ENCODE data around the gene TBC1D2.
A peak's percentile ranks its signal among the peaks of the same experiment; 100 is the strongest.

TBC1D2 gene

DNA sequence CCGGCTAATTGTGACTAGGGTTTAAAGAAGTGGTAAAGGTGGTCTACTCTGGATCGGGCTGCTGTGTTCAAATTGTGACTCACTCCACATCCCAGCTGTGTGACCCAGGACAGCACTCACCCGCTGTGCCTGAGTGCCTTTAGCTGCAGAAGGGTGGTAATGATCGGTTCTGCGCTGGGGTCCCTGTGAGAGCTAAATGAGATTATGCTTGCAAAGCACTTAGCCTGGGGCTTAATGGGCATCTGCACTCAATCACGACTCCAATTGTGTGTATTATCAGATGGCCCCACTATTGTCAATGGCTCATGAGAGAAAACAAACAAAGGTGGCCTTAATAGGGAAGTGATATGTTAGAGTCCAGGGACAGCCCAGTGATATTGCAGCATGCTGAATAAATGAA, 25.1 kb upstream of the TBC1D2 start:
- ChIA-PET CTCF (interaction anchor here (0.5 to 1.3 kb wide), 3 partner anchors 18 to 246 kb away, joined by 3 to 5 read pairs (median 3); no protein-coding TSS in a partner anchor), POLR2A (no interaction called here)
- Histone ChIP-seq H3K4me1 (ENCODE audit: control insufficient read depth, insufficient read depth, low read length) (peaks cover 2% of the 10 kb centered on the region; the same call in 1 of the 2 replicates), H3K4me3 (ENCODE audit: low read depth, low read length) (no peak overlapping the region), H3K36me3 (ENCODE audit: control insufficient read depth in 2 of 2, insufficient read depth in 1 of 2, low read length in 2 of 2) (no peaks in the 10 kb centered on the region), H3K9me3 (ENCODE audit: control insufficient read depth, insufficient read depth, low read depth, low read length) (no peaks in the 10 kb centered on the region), H3K27ac (ENCODE audit: extremely low read depth, low read depth, low read length) (no peak overlapping the region)
- TF ChIP-seq ZNF670 (tag by site-specific recombination; IDR thresholded peaks at IDR 0.05; ENCODE audit: low read depth) (no peak), GFI1B (tag by site-specific recombination; IDR thresholded peaks at IDR 0.05) (peak; percentile 76), SP7 (tag by site-specific recombination; IDR thresholded peaks at IDR 0.05) (peak; percentile 89), ZNF600 (tag by site-specific recombination; IDR thresholded peaks at IDR 0.05) (peak; percentile 71; the same call in 1 of the 2 replicates), GLI4 (tag by site-specific recombination; IDR thresholded peaks at IDR 0.05) (no peak), YY2 (tag by site-specific recombination; IDR thresholded peaks at IDR 0.05) (no peak), GLIS2 (tag by site-specific recombination; IDR thresholded peaks at IDR 0.05) (no peak), GLIS1 (tag by site-specific recombination; IDR thresholded peaks at IDR 0.05) (peak; percentile 86), ZNF561 (tag by site-specific recombination; IDR thresholded peaks at IDR 0.05; ENCODE audit: borderline replicate concordance) (peak; percentile 50; the same call in 1 of the 2 replicates), ZNF558 (tag by site-specific recombination; IDR thresholded peaks at IDR 0.05) (no peak), ZNF248 (tag by site-specific recombination; IDR thresholded peaks at IDR 0.05) (no peak), ZNF549 (tag by site-specific recombination; IDR thresholded peaks at IDR 0.05) (no peak), ZFP37 (tag by site-specific recombination; IDR thresholded peaks at IDR 0.05) (no peak), ZBTB20 (tag by site-specific recombination; IDR thresholded peaks at IDR 0.05) (0 out of 2 replicates have a peak, but pooled peaks have one; percentile 18), ZNF792 (tag by site-specific recombination; IDR thresholded peaks at IDR 0.05) (no peak), ZNF423 (tag by site-specific recombination; IDR thresholded peaks at IDR 0.05) (peak; percentile 76), ZNF426 (tag by site-specific recombination; IDR thresholded peaks at IDR 0.05) (no peak), ZNF24 (tag by site-specific recombination; IDR thresholded peaks at IDR 0.05) (peak; percentile 98)
- TF ChIP-seq, protein P1, sequence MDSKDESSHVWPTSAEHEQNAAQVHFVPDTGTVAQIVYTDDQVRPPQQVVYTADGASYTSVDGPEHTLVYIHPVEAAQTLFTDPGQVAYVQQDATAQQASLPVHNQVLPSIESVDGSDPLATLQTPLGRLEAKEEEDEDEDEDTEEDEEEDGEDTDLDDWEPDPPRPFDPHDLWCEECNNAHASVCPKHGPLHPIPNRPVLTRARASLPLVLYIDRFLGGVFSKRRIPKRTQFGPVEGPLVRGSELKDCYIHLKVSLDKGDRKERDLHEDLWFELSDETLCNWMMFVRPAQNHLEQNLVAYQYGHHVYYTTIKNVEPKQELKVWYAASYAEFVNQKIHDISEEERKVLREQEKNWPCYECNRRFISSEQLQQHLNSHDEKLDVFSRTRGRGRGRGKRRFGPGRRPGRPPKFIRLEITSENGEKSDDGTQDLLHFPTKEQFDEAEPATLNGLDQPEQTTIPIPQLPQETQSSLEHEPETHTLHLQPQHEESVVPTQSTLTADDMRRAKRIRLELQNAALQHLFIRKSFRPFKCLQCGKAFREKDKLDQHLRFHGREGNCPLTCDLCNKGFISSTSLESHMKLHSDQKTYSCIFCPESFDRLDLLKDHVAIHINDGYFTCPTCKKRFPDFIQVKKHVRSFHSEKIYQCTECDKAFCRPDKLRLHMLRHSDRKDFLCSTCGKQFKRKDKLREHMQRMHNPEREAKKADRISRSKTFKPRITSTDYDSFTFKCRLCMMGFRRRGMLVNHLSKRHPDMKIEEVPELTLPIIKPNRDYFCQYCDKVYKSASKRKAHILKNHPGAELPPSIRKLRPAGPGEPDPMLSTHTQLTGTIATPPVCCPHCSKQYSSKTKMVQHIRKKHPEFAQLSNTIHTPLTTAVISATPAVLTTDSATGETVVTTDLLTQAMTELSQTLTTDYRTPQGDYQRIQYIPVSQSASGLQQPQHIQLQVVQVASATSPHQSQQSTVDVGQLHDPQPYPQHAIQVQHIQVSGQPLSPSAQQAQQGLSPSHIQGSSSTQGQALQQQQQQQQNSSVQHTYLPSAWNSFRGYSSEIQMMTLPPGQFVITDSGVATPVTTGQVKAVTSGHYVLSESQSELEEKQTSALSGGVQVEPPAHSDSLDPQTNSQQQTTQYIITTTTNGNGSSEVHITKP (tag by site-specific recombination; IDR thresholded peaks at IDR 0.05): no peak
- TF ChIP-seq, protein P2, sequence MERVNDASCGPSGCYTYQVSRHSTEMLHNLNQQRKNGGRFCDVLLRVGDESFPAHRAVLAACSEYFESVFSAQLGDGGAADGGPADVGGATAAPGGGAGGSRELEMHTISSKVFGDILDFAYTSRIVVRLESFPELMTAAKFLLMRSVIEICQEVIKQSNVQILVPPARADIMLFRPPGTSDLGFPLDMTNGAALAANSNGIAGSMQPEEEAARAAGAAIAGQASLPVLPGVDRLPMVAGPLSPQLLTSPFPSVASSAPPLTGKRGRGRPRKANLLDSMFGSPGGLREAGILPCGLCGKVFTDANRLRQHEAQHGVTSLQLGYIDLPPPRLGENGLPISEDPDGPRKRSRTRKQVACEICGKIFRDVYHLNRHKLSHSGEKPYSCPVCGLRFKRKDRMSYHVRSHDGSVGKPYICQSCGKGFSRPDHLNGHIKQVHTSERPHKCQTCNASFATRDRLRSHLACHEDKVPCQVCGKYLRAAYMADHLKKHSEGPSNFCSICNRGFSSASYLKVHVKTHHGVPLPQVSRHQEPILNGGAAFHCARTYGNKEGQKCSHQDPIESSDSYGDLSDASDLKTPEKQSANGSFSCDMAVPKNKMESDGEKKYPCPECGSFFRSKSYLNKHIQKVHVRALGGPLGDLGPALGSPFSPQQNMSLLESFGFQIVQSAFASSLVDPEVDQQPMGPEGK (tag by site-specific recombination; IDR thresholded peaks at IDR 0.05): peak; percentile 28; the same call in 1 of the 2 replicates
- TF ChIP-seq, protein P3, sequence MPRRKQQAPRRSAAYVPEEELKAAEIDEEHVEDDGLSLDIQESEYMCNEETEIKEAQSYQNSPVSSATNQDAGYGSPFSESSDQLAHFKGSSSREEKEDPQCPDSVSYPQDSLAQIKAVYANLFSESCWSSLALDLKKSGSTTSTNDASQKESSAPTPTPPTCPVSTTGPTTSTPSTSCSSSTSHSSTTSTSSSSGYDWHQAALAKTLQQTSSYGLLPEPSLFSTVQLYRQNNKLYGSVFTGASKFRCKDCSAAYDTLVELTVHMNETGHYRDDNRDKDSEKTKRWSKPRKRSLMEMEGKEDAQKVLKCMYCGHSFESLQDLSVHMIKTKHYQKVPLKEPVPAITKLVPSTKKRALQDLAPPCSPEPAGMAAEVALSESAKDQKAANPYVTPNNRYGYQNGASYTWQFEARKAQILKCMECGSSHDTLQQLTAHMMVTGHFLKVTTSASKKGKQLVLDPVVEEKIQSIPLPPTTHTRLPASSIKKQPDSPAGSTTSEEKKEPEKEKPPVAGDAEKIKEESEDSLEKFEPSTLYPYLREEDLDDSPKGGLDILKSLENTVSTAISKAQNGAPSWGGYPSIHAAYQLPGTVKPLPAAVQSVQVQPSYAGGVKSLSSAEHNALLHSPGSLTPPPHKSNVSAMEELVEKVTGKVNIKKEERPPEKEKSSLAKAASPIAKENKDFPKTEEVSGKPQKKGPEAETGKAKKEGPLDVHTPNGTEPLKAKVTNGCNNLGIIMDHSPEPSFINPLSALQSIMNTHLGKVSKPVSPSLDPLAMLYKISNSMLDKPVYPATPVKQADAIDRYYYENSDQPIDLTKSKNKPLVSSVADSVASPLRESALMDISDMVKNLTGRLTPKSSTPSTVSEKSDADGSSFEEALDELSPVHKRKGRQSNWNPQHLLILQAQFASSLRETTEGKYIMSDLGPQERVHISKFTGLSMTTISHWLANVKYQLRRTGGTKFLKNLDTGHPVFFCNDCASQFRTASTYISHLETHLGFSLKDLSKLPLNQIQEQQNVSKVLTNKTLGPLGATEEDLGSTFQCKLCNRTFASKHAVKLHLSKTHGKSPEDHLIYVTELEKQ (tag by site-specific recombination; IDR thresholded peaks at IDR 0.05; ENCODE audit: borderline replicate concordance): peak; percentile 61; the same call in 1 of the 2 replicates
- TF ChIP-seq, protein P4, sequence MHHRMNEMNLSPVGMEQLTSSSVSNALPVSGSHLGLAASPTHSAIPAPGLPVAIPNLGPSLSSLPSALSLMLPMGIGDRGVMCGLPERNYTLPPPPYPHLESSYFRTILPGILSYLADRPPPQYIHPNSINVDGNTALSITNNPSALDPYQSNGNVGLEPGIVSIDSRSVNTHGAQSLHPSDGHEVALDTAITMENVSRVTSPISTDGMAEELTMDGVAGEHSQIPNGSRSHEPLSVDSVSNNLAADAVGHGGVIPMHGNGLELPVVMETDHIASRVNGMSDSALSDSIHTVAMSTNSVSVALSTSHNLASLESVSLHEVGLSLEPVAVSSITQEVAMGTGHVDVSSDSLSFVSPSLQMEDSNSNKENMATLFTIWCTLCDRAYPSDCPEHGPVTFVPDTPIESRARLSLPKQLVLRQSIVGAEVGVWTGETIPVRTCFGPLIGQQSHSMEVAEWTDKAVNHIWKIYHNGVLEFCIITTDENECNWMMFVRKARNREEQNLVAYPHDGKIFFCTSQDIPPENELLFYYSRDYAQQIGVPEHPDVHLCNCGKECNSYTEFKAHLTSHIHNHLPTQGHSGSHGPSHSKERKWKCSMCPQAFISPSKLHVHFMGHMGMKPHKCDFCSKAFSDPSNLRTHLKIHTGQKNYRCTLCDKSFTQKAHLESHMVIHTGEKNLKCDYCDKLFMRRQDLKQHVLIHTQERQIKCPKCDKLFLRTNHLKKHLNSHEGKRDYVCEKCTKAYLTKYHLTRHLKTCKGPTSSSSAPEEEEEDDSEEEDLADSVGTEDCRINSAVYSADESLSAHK (tag by site-specific recombination; IDR thresholded peaks at IDR 0.05): peak; percentile 71
- TF ChIP-seq, protein P5, sequence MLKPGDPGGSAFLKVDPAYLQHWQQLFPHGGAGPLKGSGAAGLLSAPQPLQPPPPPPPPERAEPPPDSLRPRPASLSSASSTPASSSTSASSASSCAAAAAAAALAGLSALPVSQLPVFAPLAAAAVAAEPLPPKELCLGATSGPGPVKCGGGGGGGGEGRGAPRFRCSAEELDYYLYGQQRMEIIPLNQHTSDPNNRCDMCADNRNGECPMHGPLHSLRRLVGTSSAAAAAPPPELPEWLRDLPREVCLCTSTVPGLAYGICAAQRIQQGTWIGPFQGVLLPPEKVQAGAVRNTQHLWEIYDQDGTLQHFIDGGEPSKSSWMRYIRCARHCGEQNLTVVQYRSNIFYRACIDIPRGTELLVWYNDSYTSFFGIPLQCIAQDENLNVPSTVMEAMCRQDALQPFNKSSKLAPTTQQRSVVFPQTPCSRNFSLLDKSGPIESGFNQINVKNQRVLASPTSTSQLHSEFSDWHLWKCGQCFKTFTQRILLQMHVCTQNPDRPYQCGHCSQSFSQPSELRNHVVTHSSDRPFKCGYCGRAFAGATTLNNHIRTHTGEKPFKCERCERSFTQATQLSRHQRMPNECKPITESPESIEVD (tag by site-specific recombination; IDR thresholded peaks at IDR 0.05): peak; percentile 89
- TF ChIP-seq, protein P6, sequence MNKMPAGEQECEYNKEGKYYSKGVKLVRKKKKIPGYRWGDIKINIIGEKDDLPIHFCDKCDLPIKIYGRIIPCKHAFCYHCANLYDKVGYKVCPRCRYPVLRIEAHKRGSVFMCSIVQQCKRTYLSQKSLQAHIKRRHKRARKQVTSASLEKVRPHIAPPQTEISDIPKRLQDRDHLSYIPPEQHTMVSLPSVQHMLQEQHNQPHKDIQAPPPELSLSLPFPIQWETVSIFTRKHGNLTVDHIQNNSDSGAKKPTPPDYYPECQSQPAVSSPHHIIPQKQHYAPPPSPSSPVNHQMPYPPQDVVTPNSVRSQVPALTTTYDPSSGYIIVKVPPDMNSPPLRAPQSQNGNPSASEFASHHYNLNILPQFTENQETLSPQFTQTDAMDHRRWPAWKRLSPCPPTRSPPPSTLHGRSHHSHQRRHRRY (tag by site-specific recombination; IDR thresholded peaks at IDR 0.05): 0 out of 2 replicates have a peak, but pooled peaks have one; percentile 59
